Motor neuron (in vitro differentiated cells): ENCODE measurements around the gene TMEM240. TPM values are rescaled to one million over a fixed set of nuclear protein-coding genes. Genes with fewer than 3 reads are reported as not detected.
"Not testable (repeated sequence)": the region's sequence is repeated elsewhere in the genome, so short reads cannot be mapped to it uniquely, and the experiment has no call there.

Experiments used
- ATAC-seq, 8 experiments: fragments of 200-7000 bp; cut with Tn5 transposase; replicated peaks in 6 of 8; 2 replicates each; pipeline ENCODE4 v1.8.0; 2021; ENCODE audit warnings: mild to moderate bottlenecking in 8 of 8, moderate library complexity in 8 of 8
- H3K27ac ChIP-seq, 2 donors: fragments of 250-450 bp; sonication (Bioruptor Pico); 2 replicates each; pipeline ENCODE4 v1.9.0; 2021; ENCODE audit warnings: antibody characterized with exemption in 2 of 2, mild to moderate bottlenecking in 2 of 2, moderate library complexity in 1 of 2
- H3K4me1 ChIP-seq, 2 donors: fragments of 250-450 bp; sonication (Bioruptor Pico); replicated peaks in 1 of 2; 2 replicates each; pipeline ENCODE4 v1.6.1; 2021; ENCODE audit warnings: antibody characterized with exemption in 2 of 2, mild to moderate bottlenecking in 2 of 2, moderate library complexity in 1 of 2
- H3K4me3 ChIP-seq, 5 donors: fragments of 250-450 bp; sonication (Bioruptor Pico); 2 replicates each; pipeline ENCODE4 v1.9.0; 2021; ENCODE audit warnings: antibody characterized with exemption in 5 of 5, mild to moderate bottlenecking in 5 of 5, moderate library complexity in 4 of 5
- WGBS, 10 experiments: fragments of 450-650 bp; shearing (Covaris generic); methylation state at CpG; one replicate each; pipeline ENCODE4 v1.0.0; 2022; 5-methylcytosine and 5-hydroxymethylcytosine counted together
- in situ Hi-C, 9 experiments: fragments of 400-800 bp; cut with MboI; loops; one replicate each; pipeline ENCODE4 v1.15.0; 2021; ENCODE audit warnings: low sequenced_read_pairs in 9 of 9, low pct_unique_long_range_greater_than_20kb in 2 of 9; ENCODE audit not compliant: unreplicated experiment in 9 of 9
- total RNA-seq, 8 experiments: library from RNA; unstranded; fragments of 300-600 nt; gene quantifications; 2 replicates each; pipeline versions ENCODE4 v1.2.3 to v1.2.4, GENCODE V29; 2022

The TMEM240 gene
- total RNA-seq, 8 experiments from 2014 or later, result 0.61 to 14.0 (median 10.5) TPM

DNA sequence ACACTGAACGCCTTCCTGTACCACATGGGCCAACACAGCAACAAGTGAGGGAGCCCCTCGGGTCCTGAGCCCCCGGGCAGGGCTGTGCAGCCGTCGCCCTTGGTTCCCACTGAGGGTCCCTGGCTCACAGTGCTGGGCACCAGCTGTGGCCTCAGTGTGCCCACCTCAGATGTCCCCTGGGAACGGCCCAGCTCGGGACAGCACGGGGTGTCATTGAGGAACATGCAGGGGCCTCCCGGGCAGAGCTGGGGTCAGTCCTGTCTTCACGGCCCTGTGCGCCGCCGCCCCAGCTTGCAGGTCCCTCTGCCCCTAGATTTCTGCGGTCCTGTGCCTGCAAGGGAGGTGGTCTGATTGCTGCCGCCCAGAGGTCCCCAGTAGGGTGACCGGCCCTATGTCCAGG is 51.2 kb downstream of the TMEM240 start:
- ATAC-seq, result no peak
- 88 to 100% (median 98%) methylated on average over 4 to 7 of the region's 16 CpGs; no CpG with 5 or more reads in 6 of the 10 experiments for WGBS, 10 experiments
- Histone ChIP-seq H3K27ac (no peak overlapping the region), H3K4me1 (no peaks in the 10 kb centered on the region), H3K4me3 (no peak overlapping the region)
- in situ Hi-C loops, result no loop called here

DNA sequence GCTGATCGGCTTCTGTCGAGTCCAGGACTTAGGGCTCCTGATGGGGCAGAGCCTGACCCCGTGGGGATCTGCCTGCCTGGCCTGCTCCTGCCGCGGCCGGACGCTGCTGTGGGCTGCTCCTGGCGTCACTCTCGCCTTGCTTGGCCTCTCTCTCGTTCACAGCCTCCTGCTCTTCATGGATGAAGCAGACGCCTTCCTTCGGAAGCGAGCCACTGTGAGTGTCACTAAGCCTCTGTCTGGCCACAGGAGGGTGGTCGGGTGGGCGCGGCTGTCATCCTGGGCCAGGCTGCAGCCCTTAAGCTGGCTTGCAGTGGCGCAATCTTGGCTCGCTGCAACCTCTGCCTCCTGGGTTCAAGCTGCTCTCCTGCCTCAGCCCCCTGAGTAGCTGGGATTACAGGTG is 52.7 kb downstream of the TMEM240 start:
- no peak overlapping the region for H3K27ac ChIP-seq
- ATAC-seq, result no peak
- no peak overlapping the region for H3K4me3 ChIP-seq
- no peaks in the 10 kb centered on the region for H3K4me1 ChIP-seq
- in situ Hi-C loops, result no loop called here
- 83 to 100% (median 99%) methylated on average over 5 to 8 of the region's 18 CpGs; no CpG with 5 or more reads in 6 of the 10 experiments for WGBS, 10 experiments

DNA sequence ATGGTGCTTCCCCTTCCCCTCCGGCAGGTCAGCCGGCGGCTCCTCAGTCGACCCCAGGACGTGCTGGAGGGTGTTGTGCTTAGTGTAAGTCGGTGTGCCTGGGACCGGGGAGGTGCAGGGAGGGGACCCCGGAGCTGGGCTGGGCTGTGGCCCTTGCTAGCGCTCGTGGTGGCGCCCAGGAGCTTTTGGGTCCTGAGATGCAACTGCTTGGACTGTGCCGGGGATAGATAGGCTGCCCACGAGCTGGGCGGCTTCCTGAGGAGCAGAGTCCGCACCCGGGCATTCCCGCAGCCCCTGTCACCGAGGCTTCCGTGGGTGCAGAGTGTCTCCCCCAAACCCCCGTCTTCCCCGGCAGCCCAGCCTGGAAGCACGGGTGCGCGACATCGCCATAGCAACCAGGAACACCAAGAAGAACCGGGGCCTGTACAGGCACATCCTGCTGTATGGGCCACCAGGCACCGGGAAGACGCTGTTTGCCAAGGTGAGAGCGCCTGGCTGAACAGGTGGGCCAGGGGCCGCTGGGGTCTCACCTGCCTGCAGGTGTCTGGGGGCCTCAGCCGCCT is 54.6 kb downstream of the TMEM240 start:
- 93 to 97% (median 97%) methylated on average over 6 to 8 of the region's 31 CpGs; no CpG with 5 or more reads in 7 of the 10 experiments for WGBS, 10 experiments

DNA sequence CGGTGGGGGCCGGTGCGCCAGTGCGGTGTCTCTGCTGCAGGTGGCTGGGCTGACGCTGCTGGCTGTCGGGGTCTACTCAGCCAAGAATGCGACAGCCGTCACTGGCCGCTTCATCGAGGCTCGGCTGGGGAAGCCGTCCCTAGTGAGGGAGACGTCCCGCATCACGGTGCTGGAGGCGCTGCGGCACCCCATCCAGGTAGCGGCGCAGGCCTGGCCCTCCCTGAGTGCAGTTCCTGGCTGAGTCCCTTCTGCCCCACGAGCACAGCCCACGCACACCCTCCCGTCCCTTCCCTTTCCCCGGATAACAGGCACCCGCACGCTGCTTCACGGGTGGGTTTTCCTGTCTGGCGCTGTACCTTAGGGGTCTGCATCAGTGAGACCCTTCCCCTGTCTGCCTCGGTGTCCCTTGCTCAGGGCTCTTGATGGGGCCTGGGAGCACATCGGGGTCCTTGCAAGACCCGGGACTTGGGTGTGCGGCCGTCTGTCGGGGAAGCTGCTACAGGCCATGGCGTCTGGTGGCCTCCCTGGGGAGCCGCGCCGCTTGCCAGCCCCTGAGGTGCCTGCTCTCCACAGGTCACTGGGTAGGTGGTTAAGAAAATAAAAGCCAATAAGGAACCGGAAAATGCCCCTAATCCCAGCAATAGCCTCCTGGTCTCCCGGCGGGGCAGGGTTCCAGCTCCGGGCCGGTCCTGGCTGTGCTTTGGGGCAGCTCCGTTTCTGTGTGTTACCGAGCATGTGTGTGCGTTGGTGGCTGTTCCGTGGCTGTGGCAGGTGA is 55.3 kb downstream of the TMEM240 start:
- H3K27ac ChIP-seq, in situ Hi-C loops, H3K4me3 ChIP-seq, H3K4me1 ChIP-seq: not testable (repeated sequence)
- ATAC-seq, result peak in 1 of 8 experiments; percentile 6
- 100% methylated on average over 2 to 3 of the region's 46 CpGs; no CpG with 5 or more reads in 7 of the 10 experiments for WGBS, 10 experiments

More for the DNA sequence above, 54.6 kb downstream of the TMEM240 start:
- H3K4me3 ChIP-seq, H3K4me1 ChIP-seq, in situ Hi-C loops, ATAC-seq, H3K27ac ChIP-seq: not testable (repeated sequence)

Other genes with a start within 250 kb of the TMEM240 start
- 10 to 100 TPM; 23.9 to 88.9 (median 48.9) TPM for gene ACAP3, start 232.7 kb downstream of the TMEM240 start, total RNA-seq
- 10 to 100 TPM; 12.0 to 45.8 (median 22.4) TPM for gene PUSL1, start 232.0 kb downstream of the TMEM240 start, total RNA-seq
- 100 to 1,000 TPM in 4 of 8 experiments, 10 to 100 TPM in 4; 67.5 to 142 (median 103) TPM for gene INTS11, start 216.0 kb downstream of the TMEM240 start, total RNA-seq
- gene CPTP, start 215.8 kb downstream of the TMEM240 start, total RNA-seq, result 10 to 100 TPM; 11.2 to 22.4 (median 13.4) TPM
- 1 to 10 TPM in 6 of 8 experiments, under 1 TPM in 2; 0.65 to 2.3 (median 1.2) TPM for gene TAS1R3, start 209.3 kb downstream of the TMEM240 start, total RNA-seq
- 10 to 100 TPM; 47.8 to 81.4 (median 56.8) TPM for gene DVL1, start 191.2 kb downstream of the TMEM240 start, total RNA-seq
- gene MXRA8, start 182.1 kb downstream of the TMEM240 start, total RNA-seq, result 100 to 1,000 TPM in 2 of 8 experiments, 10 to 100 TPM in 6; 13.2 to 115 (median 34.5) TPM
- 100 to 1,000 TPM in 7 of 8 experiments, 10 to 100 TPM in 1; 85.0 to 210 (median 152) TPM for gene AURKAIP1, start 165.4 kb downstream of the TMEM240 start, total RNA-seq
- gene CCNL2, start 141.3 kb downstream of the TMEM240 start, total RNA-seq, result 100 to 1,000 TPM in 7 of 8 experiments, 10 to 100 TPM in 1; 99.6 to 392 (median 163) TPM
- 100 to 1,000 TPM; 127 to 221 (median 160) TPM for gene MRPL20, start 133.3 kb downstream of the TMEM240 start, total RNA-seq
- gene ANKRD65, start 119.3 kb downstream of the TMEM240 start, total RNA-seq, result 1 to 10 TPM in 2 of 8 experiments, under 1 TPM in 6; 0.21 to 1.9 (median 0.61) TPM
- gene VWA1, start 104.9 kb downstream of the TMEM240 start, total RNA-seq, result 10 to 100 TPM in 2 of 8 experiments, 1 to 10 TPM in 5, under 1 TPM in 1; 0.51 to 19.5 (median 5.8) TPM
- gene ATAD3C, start 90.9 kb downstream of the TMEM240 start, total RNA-seq, result 1 to 10 TPM in 2 of 8 experiments, under 1 TPM in 6; 0.38 to 2.1 (median 0.64) TPM
- gene ATAD3B, start 68.9 kb downstream of the TMEM240 start, total RNA-seq, result 10 to 100 TPM; 15.2 to 66.0 (median 32.7) TPM
- gene ATAD3A, start 28.5 kb downstream of the TMEM240 start, total RNA-seq, result 10 to 100 TPM; 19.8 to 65.2 (median 35.2) TPM
- gene SSU72, start 34.2 kb upstream of the TMEM240 start, total RNA-seq, result 100 to 1,000 TPM in 2 of 8 experiments, 10 to 100 TPM in 6; 73.2 to 138 (median 95.5) TPM
- 10 to 100 TPM in 1 of 8 experiments, 1 to 10 TPM in 7; 4.6 to 10.3 (median 6.9) TPM for gene FNDC10, start 59.5 kb upstream of the TMEM240 start, total RNA-seq
- 10 to 100 TPM; 19.4 to 71.9 (median 41.6) TPM for gene MIB2, start 74.9 kb upstream of the TMEM240 start, total RNA-seq
- 10 to 100 TPM in 1 of 8 experiments, 1 to 10 TPM in 7; 1.3 to 11.8 (median 2.5) TPM for gene MMP23B, start 91.5 kb upstream of the TMEM240 start, total RNA-seq
- 10 to 100 TPM; 15.5 to 32.9 (median 23.5) TPM for gene CDK11B, start 118.4 kb upstream of the TMEM240 start, total RNA-seq
- gene SLC35E2B, start 152.2 kb upstream of the TMEM240 start, total RNA-seq, result 10 to 100 TPM; 35.5 to 98.7 (median 58.9) TPM
- gene CDK11A, start 183.7 kb upstream of the TMEM240 start, total RNA-seq, result 10 to 100 TPM; 17.8 to 44.6 (median 25.1) TPM
- 100 to 1,000 TPM in 1 of 8 experiments, 10 to 100 TPM in 7; 28.6 to 103 (median 41.1) TPM for gene NADK, start 237.8 kb upstream of the TMEM240 start, total RNA-seq